ENCODE measurements around the gene SOX15. TPM values are rescaled to one million over a fixed set of nuclear protein-coding genes. Genes with fewer than 3 reads are reported as not detected.
A peak's percentile ranks its signal among the peaks of the same experiment; 100 is the strongest.

The SOX15 gene
- total and polyA plus RNA-seq, 10 of the 15 experiments (the other 5 are each of a cell fraction or from before 2014, with no cell fraction given) = 0.06 to 0.53 (median 0.16) TPM; not detected in 2

- TF ChIP-seq IRF3 (IDR thresholded peaks at IDR 0.05) (no peak), TBL1XR1 (IDR thresholded peaks at IDR 0.05; ENCODE audit: low read depth, low read length) (0 out of 2 replicates have a peak, but pooled peaks have one; percentile 6), CEBPB (IDR thresholded peaks at IDR 0.05; ENCODE audit: borderline replicate concordance in 1 of 2, low read depth in 2 of 2, low read length in 2 of 2) (no peak; a peak in 1 of 4 replicates), TCF3 (IDR thresholded peaks at IDR 0.05; ENCODE audit: borderline replicate concordance, insufficient read depth, low read depth, low read length) (no peak), HSF1 (IDR thresholded peaks at IDR 0.05; ENCODE audit: low read depth, low read length) (no peak), POLR2AphosphoS5 (IDR thresholded peaks at IDR 0.05; ENCODE audit: low read length) (peak; percentile 96), CREM (IDR thresholded peaks at IDR 0.05; ENCODE audit: low read depth) (no peak), PAX5 (IDR thresholded peaks at IDR 0.05; ENCODE audit: borderline replicate concordance, low read depth, low read length) (no peak; the same call in 1 of the 2 replicates), ZBTB33 (IDR thresholded peaks at IDR 0.05) (no peak), ZBED1 (IDR thresholded peaks at IDR 0.05; ENCODE audit: borderline replicate concordance) (peak; percentile 98), EZH2 (IDR thresholded peaks at IDR 0.05; ENCODE audit: borderline replicate concordance, control insufficient read depth, low read depth, low read length) (no peak), JUNB (IDR thresholded peaks at IDR 0.05) (no peak; the same call in 1 of the 2 replicates)
Measured at GRCh38 chr17:7579001-7579833, 10.7 kb downstream of the SOX15 start, which contains the start of gene CD68 (continued).
